ENCODE results near the gene FBXL17. TPM values are rescaled to one million over a fixed set of nuclear protein-coding genes. Genes with fewer than 3 reads are reported as not detected.
A peak's percentile ranks its signal among the peaks of the same experiment; 100 is the strongest.

Gene FBXL17
- total RNA-seq, 2 experiments from 2014 or later = 3.1 to 6.6 TPM

GRCh38 chr5:108371263-108371662 is 10.6 kb downstream of the FBXL17 start:
- no peak for DNase-seq
- Mint-ChIP-seq H3K4me1 (peaks cover 11% of the 10 kb centered on the region), H3K36me3 (ENCODE audit: low read depth) (peaks cover 32% of the 10 kb centered on the region), H3K4me3 (no peak overlapping the region), H3K9me3 (ENCODE audit: low read depth) (peaks cover 28% of the 10 kb centered on the region), H3K27me3 (no peaks in the 10 kb centered on the region), H3K27ac (no peak overlapping the region)
- no peak for ATAC-seq
- CTCF ChIA-PET = no interaction called here
- intact Hi-C loops (cut with DNase I, micrococcal nuclease) = no loop called here
- POLR2A ChIA-PET = no interaction called here

GRCh38 chr5:108369167-108369566 is 12.7 kb downstream of the FBXL17 start:
- ChIA-PET POLR2A (no interaction called here), CTCF (no interaction called here)
- H3K27me3 Mint-ChIP-seq = no peaks in the 10 kb centered on the region
- H3K36me3 Mint-ChIP-seq (ENCODE audit: low read depth) = peaks cover 19% of the 10 kb centered on the region
- peaks cover 13% of the 10 kb centered on the region for H3K9me3 Mint-ChIP-seq (ENCODE audit: low read depth)
- H3K4me1 Mint-ChIP-seq = peaks cover 16% of the 10 kb centered on the region
- no peak for ATAC-seq
- no peak for DNase-seq
- intact Hi-C loops (cut with DNase I, micrococcal nuclease) = no loop called here
- H3K27ac Mint-ChIP-seq = no peak overlapping the region
- H3K4me3 Mint-ChIP-seq = no peak overlapping the region

GRCh38 chr5:108367679-108368334 is 14.1 kb downstream of the FBXL17 start:
- H3K36me3 Mint-ChIP-seq (ENCODE audit: low read depth) = peaks cover 10% of the 10 kb centered on the region
- no peak for ATAC-seq
- H3K9me3 Mint-ChIP-seq (ENCODE audit: low read depth) = peaks cover 8% of the 10 kb centered on the region
- H3K27me3 Mint-ChIP-seq = no peaks in the 10 kb centered on the region
- H3K27ac Mint-ChIP-seq = no peak overlapping the region
- H3K4me1 Mint-ChIP-seq = peaks cover 16% of the 10 kb centered on the region
- intact Hi-C loops (cut with DNase I, micrococcal nuclease) = no loop called here
- ChIA-PET CTCF (interaction anchor here (1.3 kb wide), 1 partner anchor 22 kb away, joined by 3 read pairs; no protein-coding TSS in a partner anchor), POLR2A (no interaction called here)
- no peak overlapping the region for H3K4me3 Mint-ChIP-seq
- DNase-seq = no peak

GRCh38 chr5:108366500-108366899 is 15.4 kb downstream of the FBXL17 start:
- ATAC-seq = no peak
- CTCF ChIA-PET = no interaction called here
- peaks cover 14% of the 10 kb centered on the region for H3K4me1 Mint-ChIP-seq
- no peak for DNase-seq
- H3K4me3 Mint-ChIP-seq = no peak overlapping the region
- H3K27ac Mint-ChIP-seq = no peak overlapping the region
- H3K9me3 Mint-ChIP-seq (ENCODE audit: low read depth) = no peaks in the 10 kb centered on the region
- no peaks in the 10 kb centered on the region for H3K27me3 Mint-ChIP-seq
- H3K36me3 Mint-ChIP-seq (ENCODE audit: low read depth) = peaks cover 3% of the 10 kb centered on the region
- intact Hi-C loops (cut with DNase I, micrococcal nuclease) = no loop called here
- POLR2A ChIA-PET = no interaction called here

GRCh38 chr5:108361771-108362170 is 20.1 kb downstream of the FBXL17 start:
- Mint-ChIP-seq H3K27ac (no peak overlapping the region), H3K9me3 (ENCODE audit: low read depth) (no peaks in the 10 kb centered on the region), H3K36me3 (ENCODE audit: low read depth) (peaks cover 6% of the 10 kb centered on the region), H3K4me1 (peaks cover 10% of the 10 kb centered on the region), H3K27me3 (no peaks in the 10 kb centered on the region), H3K4me3 (no peak overlapping the region)
- intact Hi-C loops (cut with DNase I, micrococcal nuclease) = no loop called here
- ChIA-PET POLR2A (no interaction called here), CTCF (no interaction called here)
- DNase-seq (no peak), ATAC-seq (no peak)

- H3K4me3 Mint-ChIP-seq = no peak overlapping the region
- ChIA-PET CTCF (interaction anchor here (0.5 to 0.6 kb wide), 2 partner anchors 24 to 595 kb away, joined by 3 read pairs; no protein-coding TSS in a partner anchor), POLR2A (no interaction called here)
- H3K27ac Mint-ChIP-seq = no peak overlapping the region
- H3K36me3 Mint-ChIP-seq (ENCODE audit: low read depth) = peaks cover 6% of the 10 kb centered on the region
- DNase-seq (no peak), ATAC-seq (no peak)
- H3K9me3 Mint-ChIP-seq (ENCODE audit: low read depth) = no peaks in the 10 kb centered on the region
- no peaks in the 10 kb centered on the region for H3K27me3 Mint-ChIP-seq
- H3K4me1 Mint-ChIP-seq = peaks cover 10% of the 10 kb centered on the region
- intact Hi-C loops (cut with DNase I, micrococcal nuclease) = no loop called here
These were observed 20.7 kb downstream of the FBXL17 start for GRCh38 chr5:108361239-108361638.

- ChIA-PET CTCF (no interaction called here), POLR2A (no interaction called here)
- H3K27ac Mint-ChIP-seq = no peak overlapping the region
- no peaks in the 10 kb centered on the region for H3K27me3 Mint-ChIP-seq
- intact Hi-C loops (cut with DNase I, micrococcal nuclease) = no loop called here
- H3K36me3 Mint-ChIP-seq (ENCODE audit: low read depth) = peaks cover 4% of the 10 kb centered on the region
- no peak overlapping the region for H3K4me3 Mint-ChIP-seq
- DNase-seq = no peak
- ATAC-seq = no peak
- no peaks in the 10 kb centered on the region for H3K9me3 Mint-ChIP-seq (ENCODE audit: low read depth)
- H3K4me1 Mint-ChIP-seq = peaks cover 6% of the 10 kb centered on the region
These were observed 21.6 kb downstream of the FBXL17 start for GRCh38 chr5:108360280-108360679.

GRCh38 chr5:108356286-108356685 is 25.6 kb downstream of the FBXL17 start:
- no peak for ATAC-seq
- Mint-ChIP-seq H3K27me3 (no peaks in the 10 kb centered on the region), H3K36me3 (ENCODE audit: low read depth) (peaks cover 6% of the 10 kb centered on the region), H3K9me3 (ENCODE audit: low read depth) (no peaks in the 10 kb centered on the region), H3K4me3 (no peak overlapping the region), H3K27ac (no peak overlapping the region), H3K4me1 (peaks cover 11% of the 10 kb centered on the region)
- POLR2A ChIA-PET = no interaction called here
- intact Hi-C loops (cut with DNase I, micrococcal nuclease) = no loop called here
- no peak for DNase-seq
- CTCF ChIA-PET = interaction anchor here (0.5 to 0.8 kb wide), 2 partner anchors 96 to 194 kb away, joined by 3 read pairs; no protein-coding TSS in a partner anchor

- Mint-ChIP-seq H3K4me1 (peaks cover 5% of the 10 kb centered on the region), H3K9me3 (ENCODE audit: low read depth) (no peaks in the 10 kb centered on the region), H3K27ac (no peak overlapping the region), H3K4me3 (no peak overlapping the region), H3K27me3 (no peaks in the 10 kb centered on the region), H3K36me3 (ENCODE audit: low read depth) (peaks cover 2% of the 10 kb centered on the region)
- no peak for ATAC-seq
- no peak for DNase-seq
- ChIA-PET POLR2A (no interaction called here), CTCF (interaction anchor here (0.6 kb wide), 1 partner anchor 1514 kb away, joined by 3 read pairs; no protein-coding TSS in a partner anchor)
- intact Hi-C loops (cut with DNase I, micrococcal nuclease) = no loop called here
These were observed 28.8 kb downstream of the FBXL17 start for GRCh38 chr5:108353087-108353486.

GRCh38 chr5:108345541-108346171 is 36.2 kb downstream of the FBXL17 start:
- Mint-ChIP-seq H3K27me3 (no peaks in the 10 kb centered on the region), H3K4me1 (no peaks in the 10 kb centered on the region), H3K9me3 (ENCODE audit: low read depth) (no peaks in the 10 kb centered on the region), H3K36me3 (ENCODE audit: low read depth) (no peaks in the 10 kb centered on the region), H3K27ac (no peak overlapping the region), H3K4me3 (no peak overlapping the region)
- DNase-seq (no peak), ATAC-seq (peak; percentile 61)
- intact Hi-C loops (cut with DNase I, micrococcal nuclease) = loop anchor here (1.0 to 5.0 kb wide), 3 partner anchors 85 to 673 kb away; partner anchors contain the start of gene EFNA5 (in 1 of the 2)
- POLR2A ChIA-PET = interaction anchor here (0.7 kb wide), 1 partner anchor 424 kb away, joined by 3 read pairs; no protein-coding TSS in a partner anchor
- CTCF ChIA-PET = interaction anchor here (0.7 to 5.6 kb wide), 13 partner anchors 12 to 1504 kb away, joined by 3 to 96 read pairs (median 3); no protein-coding TSS in a partner anchor

GRCh38 chr5:108344103-108344822 is 37.6 kb downstream of the FBXL17 start:
- Mint-ChIP-seq H3K36me3 (ENCODE audit: low read depth) (no peaks in the 10 kb centered on the region), H3K27ac (no peak overlapping the region), H3K4me1 (no peaks in the 10 kb centered on the region), H3K9me3 (ENCODE audit: low read depth) (no peaks in the 10 kb centered on the region), H3K4me3 (no peak overlapping the region), H3K27me3 (no peaks in the 10 kb centered on the region)
- ChIA-PET CTCF (interaction anchor here (1.2 to 5.6 kb wide), 3 partner anchors 11 to 84 kb away, joined by 3 to 96 read pairs (median 5); no protein-coding TSS in a partner anchor), POLR2A (no interaction called here)
- ATAC-seq (no peak), DNase-seq (no peak)
- intact Hi-C loops (cut with DNase I, micrococcal nuclease) = no loop called here
